Panc1 (cell line): ENCODE measurements around the gene RUNX1. TPM values are rescaled to one million over a fixed set of nuclear protein-coding genes. Genes with fewer than 3 reads are reported as not detected.

Experiments
- ATAC-seq: fragments of 200-7000 bp; cut with Tn5 transposase; 2 replicates; pipeline ENCODE4 v1.9.1; 2020; ENCODE audit warnings: mild to moderate bottlenecking, moderate library complexity
- BruUV-seq: library from RNA; stranded (reverse); fragments of 400-500 nt; replicated peaks from 2 replicates; lab custom pipeline; 2021; lab: Mats Ljungman, UMichigan
- CTCF ChIA-PET: fragments of 300-600 bp; sonication (Branson Sonifier 250); formaldehyde crosslinking; loops from one replicate; lab custom pipeline; 2022; ENCODE audit warnings: antibody characterized with exemption; lab: Charles Lee
- POLR2A ChIA-PET: fragments of 300-600 bp; sonication (Branson Sonifier 250); formaldehyde crosslinking; loops from one replicate; lab custom pipeline; 2022; ENCODE audit warnings: antibody characterized with exemption; lab: Charles Lee
- DNase-seq: peaks from one replicate; pipeline ENCODE4 v3.0.0-alpha.2; 2010; ENCODE audit warnings: low read depth, low spot score
- H3K27ac ChIP-seq: 2 replicates; pipeline ENCODE4 v1.5.1; 2011; ENCODE audit warnings: mild to moderate bottlenecking, low read length, inconsistent platforms
- H3K27me3 ChIP-seq: fragments of 200-500 bp; sonication (Bioruptor generic); 2 replicates; pipeline ENCODE4 v1.6.0; 2014; ENCODE audit warnings: low read length, inconsistent platforms; ENCODE audit not compliant: control insufficient read depth, insufficient read depth
- H3K36me3 ChIP-seq: fragments of 200-500 bp; sonication (Bioruptor generic); 2 replicates; pipeline ENCODE4 v1.5.1; 2014; ENCODE audit warnings: inconsistent platforms, mild to moderate bottlenecking, low read length, moderate library complexity; ENCODE audit not compliant: control insufficient read depth, insufficient read depth
- H3K4me1 ChIP-seq: 2 replicates; pipeline ENCODE4 v1.5.1; 2011; ENCODE audit warnings: inconsistent platforms, mild to moderate bottlenecking, low read length, moderate library complexity; ENCODE audit not compliant: control insufficient read depth, insufficient read depth
- H3K4me3 ChIP-seq, 2 experiments: 2 replicates each; pipeline ENCODE4 v1.5.1; 2011 to 2012; ENCODE audit warnings: low read depth in 2 of 2, low read length in 2 of 2, mild to moderate bottlenecking in 2 of 2, inconsistent platforms in 1 of 2, moderate library complexity in 1 of 2
- H3K9me3 ChIP-seq: fragments of 200-500 bp; sonication (Bioruptor generic); 2 replicates; pipeline ENCODE4 v1.5.1; 2014; ENCODE audit warnings: low read depth, mild to moderate bottlenecking, inconsistent platforms, low read length, moderate library complexity; ENCODE audit not compliant: control insufficient read depth, insufficient read depth
- CTCF ChIP-seq: fragments of 450-650 bp; IDR thresholded peaks from 2 replicates; pipeline ENCODE4 v1.5.1; 2017; ENCODE audit warnings: mild to moderate bottlenecking
- POLR2AphosphoS5 ChIP-seq: IDR thresholded peaks from 2 replicates; pipeline ENCODE4 v1.6.1; 2012; ENCODE audit warnings: mild to moderate bottlenecking, low read depth, low read length, moderate library complexity
- REST ChIP-seq, 2 experiments: IDR thresholded peaks; 2 replicates each; pipeline ENCODE4 v1.6.1; 2011 to 2012; ENCODE audit warnings: low read depth in 2 of 2, control low read depth in 1 of 2, low read length in 1 of 2, mild to moderate bottlenecking in 1 of 2, moderate library complexity in 1 of 2; ENCODE audit not compliant: insufficient read depth in 1 of 2
- SIN3A ChIP-seq: IDR thresholded peaks from 2 replicates; pipeline ENCODE4 v1.6.1; 2012; ENCODE audit warnings: low read depth, mild to moderate bottlenecking, low read length, moderate library complexity, borderline replicate concordance; ENCODE audit not compliant: insufficient read depth
- TCF7L2 ChIP-seq: IDR thresholded peaks from 2 replicates; pipeline ENCODE4 v1.6.1; 2011; ENCODE audit warnings: mild to moderate bottlenecking, low read depth, low read length, inconsistent platforms
- in situ Hi-C: cut with HindIII; loops from 2 replicates; pipeline ENCODE4 v1.10.0; 2016; ENCODE audit warnings: low sequenced_read_pairs, low pct_unique_long_range_greater_than_20kb
- intact Hi-C: fragments of 100-400 bp; cut with micrococcal nuclease; formaldehyde crosslinking; loops from one replicate; pipeline ENCODE4 v1.10.0; 2022; ENCODE audit not compliant: unreplicated experiment
- total RNA-seq: library from RNA; stranded (reverse); gene quantifications from one replicate; pipeline ENCODE4 v1.2.1, GENCODE V29; 2021; ENCODE audit not compliant: unreplicated experiment

The RUNX1 gene
- total RNA-seq, 1 experiment from 2014 or later: 22.4 TPM

- no peaks in the 10 kb centered on the region; the same call in 1 of the 2 replicates for H3K36me3 ChIP-seq
- H3K9me3 ChIP-seq: no peaks in the 10 kb centered on the region
- H3K4me3 ChIP-seq: no peak overlapping the region
- ATAC-seq: no peak
- BruUV-seq: no TSS peak
- POLR2A ChIA-PET: interaction anchor here (0.7 kb wide), 1 partner anchor 119 kb away, joined by 14 read pairs; no protein-coding TSS in a partner anchor
- DNase-seq: no peak
- H3K27me3 ChIP-seq: no peaks in the 10 kb centered on the region
- in situ Hi-C loops: no loop called here
- CTCF ChIA-PET: no interaction called here
- no peaks in the 10 kb centered on the region for H3K4me1 ChIP-seq
- intact Hi-C loops: no loop called here
- no peak overlapping the region for H3K27ac ChIP-seq
- TF ChIP-seq TCF7L2 (no peak), SIN3A (no peak), REST (IDR thresholded peaks at IDR 0.05; ENCODE audit: insufficient read depth in 1 of 2, low read depth in 2 of 2, low read length in 1 of 2) (no peak), POLR2AphosphoS5 (no peak), CTCF (no peak)
Observed at GRCh38 chr21:34825948-34826548, 223.1 kb downstream of the RUNX1 start.

GRCh38 chr21:34825101-34825500 is 224.0 kb downstream of the RUNX1 start:
- POLR2A ChIA-PET: no interaction called here

More at GRCh38 chr21:34825101-34825500, 224.0 kb downstream of the RUNX1 start:
- BruUV-seq: no TSS peak
- intact Hi-C loops: no loop called here
- CTCF ChIA-PET: no interaction called here
- H3K27me3 ChIP-seq: no peaks in the 10 kb centered on the region
- H3K4me1 ChIP-seq: no peaks in the 10 kb centered on the region
- in situ Hi-C loops: no loop called here
- no peak for TF ChIP-seq CTCF
- TF ChIP-seq SIN3A: no peak
- TF ChIP-seq REST (IDR thresholded peaks at IDR 0.05; ENCODE audit: insufficient read depth in 1 of 2, low read depth in 2 of 2, low read length in 1 of 2): no peak
- no peak for TF ChIP-seq TCF7L2
- TF ChIP-seq POLR2AphosphoS5: no peak
- no peak overlapping the region for H3K4me3 ChIP-seq
- ATAC-seq: no peak
- no peak overlapping the region for H3K27ac ChIP-seq
- no peaks in the 10 kb centered on the region; the same call in 1 of the 2 replicates for H3K36me3 ChIP-seq
- H3K9me3 ChIP-seq: no peaks in the 10 kb centered on the region
- DNase-seq: no peak
